ENCODE measurements around the gene PSMA1.

PSMA1 gene

GRCh38 chr11:14460147-14460546 is 60.0 kb downstream of the PSMA1 start:
- H3K4me1 ChIP-seq: no peaks in the 10 kb centered on the region
- no peak for DNase-seq
- peaks cover 67 to 89% (median 80%) of the 10 kb centered on the region in 3 donors for H3K36me3 ChIP-seq
- no peaks in the 10 kb centered on the region for H3K9me3 ChIP-seq
- no peak overlapping the region for H3K4me3 ChIP-seq
- no peak overlapping the region for H3K27ac ChIP-seq
- no peaks in the 10 kb centered on the region for H3K27me3 ChIP-seq
- intact Hi-C loops (cut with DNase I; ENCODE audit: low total_unique reads): no loop called here
- TF ChIP-seq CTCF (IDR thresholded peaks at IDR 0.05): no peak

GRCh38 chr11:14458377-14458776 is 61.8 kb downstream of the PSMA1 start:
- peaks cover 49 to 71% (median 63%) of the 10 kb centered on the region in 3 donors for H3K36me3 ChIP-seq
- intact Hi-C loops (cut with DNase I; ENCODE audit: low total_unique reads): loop anchor here (10.0 kb wide), 1 partner anchor 104 kb away; the partner anchor contains the start of gene RRAS2
- H3K27ac ChIP-seq: no peak overlapping the region
- DNase-seq: no peak
- H3K4me3 ChIP-seq: no peak overlapping the region
- no peaks in the 10 kb centered on the region for H3K9me3 ChIP-seq
- peaks cover 0 to 5% (median 0%) of the 10 kb centered on the region in 4 donors for H3K4me1 ChIP-seq
- H3K27me3 ChIP-seq: no peaks in the 10 kb centered on the region
- no peak for TF ChIP-seq CTCF (IDR thresholded peaks at IDR 0.05)

GRCh38 chr11:14455648-14456430 is 64.3 kb downstream of the PSMA1 start:
- no peak for DNase-seq
- Histone ChIP-seq H3K27me3 (no peaks in the 10 kb centered on the region), H3K27ac (no peak overlapping the region), H3K9me3 (no peaks in the 10 kb centered on the region), H3K36me3 (peaks cover 33 to 59% (median 45%) of the 10 kb centered on the region in 3 donors), H3K4me1 (peaks cover 0 to 5% (median 0%) of the 10 kb centered on the region in 4 donors), H3K4me3 (no peak overlapping the region)
- no peak for TF ChIP-seq CTCF (IDR thresholded peaks at IDR 0.05)
- intact Hi-C loops (cut with DNase I; ENCODE audit: low total_unique reads): loop anchor here (2.0 to 10.0 kb wide), 2 partner anchors 101 to 155 kb away; partner anchors contain the start of gene RRAS2
